HG03064 (cell line): Measurements from ENCODE around the gene SCRN1.

Experiments used
- ATAC-seq: cut with Tn5 transposase; IDR thresholded peaks from one replicate; pipeline ENCODE4 v1.9.1; 2021; ENCODE audit warnings: low read depth; ENCODE audit not compliant: unreplicated experiment

The SCRN1 gene

DNA sequence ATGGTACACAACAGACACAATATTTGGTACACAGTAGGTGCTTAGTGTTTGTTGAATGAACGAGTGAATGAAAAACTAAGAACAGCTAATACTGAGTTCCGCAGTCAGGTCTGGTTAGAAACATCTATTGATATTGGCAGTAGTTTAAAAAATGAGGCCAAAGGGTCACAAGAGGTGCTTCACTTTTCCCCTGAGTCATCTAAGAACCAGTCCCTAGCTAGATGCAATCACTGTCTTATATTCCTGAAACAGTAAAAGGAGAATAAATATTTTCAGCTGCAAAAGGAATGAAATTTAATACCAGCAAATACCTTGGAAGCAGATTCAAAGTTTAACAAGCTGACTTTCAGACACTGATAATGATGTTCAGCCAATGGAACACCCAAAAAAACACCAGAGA lies 54.5 kb downstream of the SCRN1 start:
- ATAC-seq, result no peak

GRCh38 chr7:29929018-29929807 lies 60.4 kb downstream of the SCRN1 start:
- ATAC-seq, result no peak

DNA sequence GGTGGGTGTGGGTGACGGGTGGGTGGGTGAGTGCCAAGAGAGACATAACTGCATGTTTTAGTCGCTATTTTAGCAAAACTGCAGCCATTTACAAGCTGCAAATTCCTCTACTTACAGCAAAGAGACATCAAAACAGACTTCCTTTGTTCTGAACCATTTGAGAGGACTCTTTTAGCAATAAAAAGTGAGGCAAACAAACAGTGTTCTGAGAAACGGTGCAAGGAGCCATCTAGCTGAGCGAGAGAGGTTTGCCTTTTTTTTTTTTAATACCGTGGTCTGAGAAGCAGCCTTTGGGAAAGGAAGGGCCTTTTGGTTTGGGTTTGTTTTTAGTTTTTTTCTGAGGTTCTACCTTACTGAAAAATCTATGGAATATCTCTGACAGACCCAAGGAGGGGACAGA lies 62.9 kb downstream of the SCRN1 start:
- no peak for ATAC-seq

- ATAC-seq, result no peak
These were observed 63.4 kb downstream of the SCRN1 start for GRCh38 chr7:29926216-29926615.

DNA sequence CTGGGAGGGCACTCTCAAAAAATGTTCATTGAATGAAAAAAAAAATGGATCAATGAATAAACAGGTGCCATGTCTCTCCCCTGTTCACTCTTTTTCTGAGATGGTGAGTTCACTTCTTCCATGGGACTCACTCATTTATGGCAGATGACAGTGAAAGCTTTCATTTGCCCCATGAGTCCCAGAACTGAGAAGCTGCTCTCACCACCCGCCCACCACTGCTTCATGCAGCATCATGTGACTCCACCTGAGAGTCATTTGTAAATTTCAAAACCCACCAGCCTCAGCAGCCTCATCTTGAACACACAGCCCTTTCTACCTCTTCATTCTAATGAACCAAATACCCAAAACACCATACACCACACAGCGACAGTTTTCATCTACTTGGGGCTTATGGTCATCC lies 64.9 kb downstream of the SCRN1 start:
- ATAC-seq, result no peak

- no peak for ATAC-seq
These were observed 65.6 kb downstream of the SCRN1 start for GRCh38 chr7:29924006-29924405.

- no peak for ATAC-seq
These were observed 66.5 kb downstream of the SCRN1 start for GRCh38 chr7:29922921-29923700.

GRCh38 chr7:29921404-29922010 lies 68.1 kb downstream of the SCRN1 start:
- ATAC-seq, result peak; percentile 79

DNA sequence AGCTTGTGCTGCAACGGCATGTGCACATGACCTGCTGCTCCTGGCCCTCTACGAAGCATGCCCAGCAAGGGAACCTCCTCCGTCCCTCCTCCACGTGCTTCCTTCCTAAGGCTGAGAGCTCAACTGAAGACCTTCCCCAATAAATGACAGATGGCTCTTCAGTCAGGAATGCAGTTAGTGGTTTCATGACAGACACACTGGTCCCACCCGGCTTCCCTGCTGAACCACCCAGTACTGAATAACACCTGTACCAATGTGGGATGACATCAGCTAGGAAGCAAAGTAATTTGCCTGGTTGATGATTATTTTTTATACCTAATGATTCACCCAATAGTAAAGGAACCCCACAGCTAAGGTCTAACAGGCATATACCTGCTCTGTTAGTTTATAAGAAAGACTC lies 69.1 kb downstream of the SCRN1 start:
- no peak for ATAC-seq

GRCh38 chr7:29919790-29920189 lies 69.8 kb downstream of the SCRN1 start:
- no peak for ATAC-seq

- ATAC-seq, result no peak
These were observed 70.8 kb downstream of the SCRN1 start for GRCh38 chr7:29918850-29919249.

GRCh38 chr7:29917641-29918040 lies 72.0 kb downstream of the SCRN1 start:
- no peak for ATAC-seq

- ATAC-seq, result no peak
These were observed 74.0 kb downstream of the SCRN1 start for GRCh38 chr7:29915481-29916215.

- ATAC-seq, result no peak
These were observed 75.4 kb downstream of the SCRN1 start for GRCh38 chr7:29914180-29914579.

- no peak for ATAC-seq
These were observed 83.2 kb downstream of the SCRN1 start for GRCh38 chr7:29906200-29907022.

DNA sequence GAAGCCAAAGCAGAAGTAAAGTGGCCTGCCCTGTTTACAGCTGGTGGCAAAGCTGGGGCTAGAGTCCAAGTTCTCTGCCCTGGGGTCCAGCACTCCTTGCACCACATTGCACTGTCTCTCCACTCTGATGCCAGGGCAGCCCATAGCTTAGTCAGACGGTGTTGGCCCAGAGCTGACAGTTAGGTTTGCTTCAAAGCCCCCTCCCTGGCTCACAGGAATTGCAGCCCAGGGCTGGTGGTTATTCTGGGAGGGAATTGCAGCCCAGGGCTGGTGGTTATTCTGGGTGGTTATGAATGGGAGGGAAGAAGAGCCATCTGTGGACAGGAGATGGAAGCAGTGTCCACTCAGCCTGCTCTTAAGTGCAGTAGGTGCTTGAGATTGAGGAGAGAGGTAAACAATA lies 88.9 kb downstream of the SCRN1 start:
- no peak for ATAC-seq

- no peak for ATAC-seq
These were observed 91.3 kb downstream of the SCRN1 start for GRCh38 chr7:29898301-29898700.

DNA sequence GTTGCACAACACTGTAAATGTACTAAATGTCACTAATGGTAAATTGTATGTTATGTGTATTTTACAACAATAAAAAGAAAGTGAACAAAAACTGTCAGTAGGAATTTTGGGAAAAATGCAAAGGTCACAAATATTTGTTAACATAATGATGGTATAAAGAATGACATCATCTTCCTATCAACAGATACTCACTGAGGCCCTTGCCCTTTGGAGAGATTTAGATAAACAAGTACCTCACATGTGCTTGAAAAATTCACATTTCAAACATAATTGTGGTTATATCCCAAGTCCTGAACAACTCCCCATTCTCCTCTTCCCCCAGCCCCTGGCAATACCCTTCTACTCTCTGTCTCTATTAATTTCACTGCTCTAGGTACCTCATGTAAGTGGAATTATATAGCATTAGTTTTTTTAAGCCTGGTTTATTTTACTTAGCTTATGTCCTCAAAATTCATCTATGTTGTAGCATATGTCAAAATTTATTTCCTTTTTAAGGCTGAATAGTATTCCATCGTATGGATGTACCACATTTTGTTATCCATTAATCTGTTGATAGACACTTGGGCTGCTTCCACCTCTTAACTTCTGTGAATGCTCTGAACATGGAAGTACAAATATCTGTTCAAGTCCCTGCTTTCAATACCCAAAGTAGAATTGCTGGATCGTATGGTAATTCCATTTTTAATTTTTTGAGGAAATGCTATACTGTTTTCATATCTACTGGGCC lies 92.8 kb downstream of the SCRN1 start:
- ATAC-seq, result no peak

DNA sequence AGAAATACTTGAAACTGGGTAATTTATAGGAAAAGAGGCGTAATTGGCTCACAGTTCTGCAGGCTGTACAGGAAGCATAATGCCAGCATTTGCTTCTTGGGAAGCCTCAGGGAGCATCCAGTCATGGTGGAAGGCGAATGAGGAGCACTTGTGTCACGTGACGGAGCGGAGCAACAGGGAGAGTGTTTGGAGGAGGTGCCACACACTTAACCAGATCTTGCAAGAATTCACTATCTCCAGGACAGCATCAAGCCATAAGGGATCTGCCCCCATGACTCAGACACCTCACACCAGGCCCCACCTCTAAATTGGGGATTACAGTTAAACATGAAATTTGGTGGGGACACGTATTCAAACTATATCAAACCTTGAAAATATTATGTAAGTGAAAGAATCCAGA lies 94.0 kb downstream of the SCRN1 start:
- ATAC-seq, result no peak
